K562 (cell line): Measurements from ENCODE around the gene ANKRD2. TPM values are rescaled to one million over a fixed set of nuclear protein-coding genes. Genes with fewer than 3 reads are reported as not detected.

Experiments used
- ATAC-seq: fragments of 200-7000 bp; cut with Tn5 transposase; 3 replicates; pipeline ENCODE4 v1.9.1; 2020; ENCODE audit warnings: moderate library complexity
- BruUV-seq: library from RNA; stranded (reverse); fragments of 400-500 nt; replicated peaks from 2 replicates; lab custom pipeline; 2021; lab: Mats Ljungman, UMichigan
- CTCF ChIA-PET: fragments of 300-600 bp; formaldehyde crosslinking; extraction: SDS; loops from one replicate; lab custom pipeline; 2021; ENCODE audit warnings: low intra/inter-chr PET ratio; lab: Yijun Ruan, JAX
- POLR2A ChIA-PET: fragments of 300-600, 350-650 bp; sonication (Branson Sonifier 250); formaldehyde crosslinking; extraction: SDS; loops from one replicate; lab custom pipeline; 2021; ENCODE audit warnings: antibody characterized with exemption, inconsistent platforms; lab: Yijun Ruan, JAX
- DNase-seq, 4 experiments: peaks; one replicate each; pipeline versions ENCODE4 v3.0.0 to v3.0.0-alpha.2; 2011 to 2018; ENCODE audit warnings: low spot score in 3 of 4, mixed read lengths in 3 of 4; ENCODE audit errors: extremely low read depth in 1 of 4
- FAIRE-seq: peaks from 2 replicates; lab custom pipeline; 2011; peaks lifted over from hg19 to GRCh38; lab: Jason Lieb, UNC
- H2AFZ ChIP-seq: 2 replicates; pipeline ENCODE4 v1.6.0; 2011; ENCODE audit warnings: low read depth, low read length, control low read depth, inconsistent platforms
- H3K27ac ChIP-seq: fragments of 200-600 bp; 3 replicates; pipeline ENCODE4 v1.8.0; 2011; ENCODE audit warnings: low read depth, mild to moderate bottlenecking, control low read depth, inconsistent platforms, low read length, moderate library complexity, mixed read lengths; ENCODE audit errors: extremely low read depth
- H3K27me3 ChIP-seq, 2 experiments: fragments of 300-600 bp in 1 of 2; 2 replicates in 1 of 2; 3 replicates in 1 of 2; pipeline versions ENCODE4 v1.6.0 to v1.8.0; 2011; ENCODE audit warnings: inconsistent platforms in 2 of 2, low read length in 2 of 2, mild to moderate bottlenecking in 1 of 2, mixed read lengths in 1 of 2, moderate library complexity in 1 of 2; ENCODE audit not compliant: control insufficient read depth in 2 of 2, insufficient read depth in 2 of 2
- H3K36me3 ChIP-seq: fragments of 300-600 bp; 3 replicates; pipeline ENCODE4 v1.8.0; 2011; ENCODE audit warnings: mild to moderate bottlenecking, low read length, inconsistent platforms; ENCODE audit not compliant: control insufficient read depth, insufficient read depth
- H3K4me1 ChIP-seq, 2 experiments: fragments of 200-600 bp in 1 of 2; replicated peaks in 1 of 2; 2 replicates in 1 of 2; 3 replicates in 1 of 2; pipeline versions ENCODE4 v1.5.1 to v1.8.0; 2011; ENCODE audit warnings: inconsistent platforms in 2 of 2, low read length in 2 of 2, mild to moderate bottlenecking in 1 of 2, mixed read lengths in 1 of 2, moderate library complexity in 1 of 2; ENCODE audit not compliant: control insufficient read depth in 2 of 2, insufficient read depth in 2 of 2
- H3K4me2 ChIP-seq: 2 replicates; pipeline ENCODE4 v1.6.1; 2011; ENCODE audit warnings: low read length, control low read depth, inconsistent platforms, mixed read lengths; ENCODE audit not compliant: insufficient read depth
- H3K4me3 ChIP-seq: fragments of 200-600 bp; sonication (generic), shearing (Covaris generic); 2 replicates; pipeline ENCODE4 v1.5.1; 2016; ENCODE audit warnings: control low read depth, inconsistent platforms
- H3K79me2 ChIP-seq: fragments of 200-600 bp; 3 replicates; pipeline ENCODE4 v1.8.0; 2011; ENCODE audit warnings: low read length, inconsistent platforms; ENCODE audit not compliant: control insufficient read depth, insufficient read depth
- H3K9ac ChIP-seq, 2 experiments: 2 replicates each; pipeline versions ENCODE4 v1.6.0 to v1.6.1; 2011; ENCODE audit warnings: low read depth in 2 of 2, low read length in 2 of 2, control low read depth in 1 of 2, inconsistent platforms in 1 of 2, mild to moderate bottlenecking in 1 of 2, mixed read lengths in 1 of 2; ENCODE audit not compliant: insufficient read depth in 1 of 2
- H3K9me1 ChIP-seq: one replicate; pipeline ENCODE4 v1.6.0; 2011; ENCODE audit warnings: inconsistent platforms, mild to moderate bottlenecking, low read length, moderate library complexity; ENCODE audit not compliant: control insufficient read depth, insufficient read depth
- H3K9me3 ChIP-seq: replicated peaks from 2 replicates; pipeline ENCODE4 v1.5.1; 2011; ENCODE audit warnings: low read depth, low read length, inconsistent platforms; ENCODE audit not compliant: control insufficient read depth, insufficient read depth
- H4K20me1 ChIP-seq: replicated peaks from 2 replicates; pipeline ENCODE4 v1.6.1; 2011; ENCODE audit warnings: low read length, inconsistent platforms, mixed read lengths; ENCODE audit not compliant: control insufficient read depth, insufficient read depth
- BRD9 ChIP-seq: fragments of 450-650 bp; IDR thresholded peaks from 2 replicates; pipeline ENCODE4 v1.6.1; 2018; ENCODE audit warnings: low read depth; ENCODE audit not compliant: partially characterized antibody
- CHD1 ChIP-seq: fragments of 200-600 bp; sonication (generic); IDR thresholded peaks from one replicate; pipeline ENCODE4 v1.6.1; 2012; ENCODE audit warnings: mild to moderate bottlenecking, moderate library complexity, low read length, inconsistent platforms
- CSDE1 ChIP-seq, 2 experiments: fragments of 450-650 bp; IDR thresholded peaks; 2 replicates each; pipeline ENCODE4 v1.6.1; 2016; ENCODE audit warnings: mild to moderate bottlenecking in 1 of 2
- HNRNPL ChIP-seq: fragments of 200-400 bp; formaldehyde crosslinking; IDR thresholded peaks from 2 replicates; pipeline ENCODE4 v1.6.1; 2017; ENCODE audit warnings: low read depth, mild to moderate bottlenecking, low read length
- KHSRP ChIP-seq: fragments of 450-650 bp; IDR thresholded peaks from 2 replicates; pipeline ENCODE4 v1.6.1; 2017
- MCM3 ChIP-seq: fragments of 450-650 bp; IDR thresholded peaks from 2 replicates; pipeline ENCODE4 v1.6.1; 2016
- POLR3G ChIP-seq: IDR thresholded peaks from 2 replicates; pipeline ENCODE4 v1.6.1; 2011; ENCODE audit not compliant: insufficient read length, insufficient replicate concordance; ENCODE audit errors: extremely low read depth
- WGBS: fragments of 100-300 bp; shearing (Covaris generic); methylation state at CpG from one replicate; pipeline ENCODE4 v1.1.6; 2016; ENCODE audit warnings: low coverage, mixed read lengths; ENCODE audit not compliant: insufficient coverage; ENCODE audit errors: missing lambda C conversion rate; 5-methylcytosine and 5-hydroxymethylcytosine counted together
- in situ Hi-C: fragments of 300-500 bp; cut with MboI; formaldehyde crosslinking; loops from 4 replicates; pipeline ENCODE4 v1.15.0; 2018; ENCODE audit warnings: inconsistent platforms, mixed read lengths
- intact Hi-C: fragments of 100-400 bp; cut with micrococcal nuclease; formaldehyde crosslinking; loops from 2 replicates; pipeline ENCODE4 v1.14.2; 2022
- polyA plus RNA-seq, 8 experiments: library from polyadenylated mRNA; depleted of rRNA in 4 of 8; stranded (reverse) in 5 of 8; unstranded in 3 of 8; fragments of >200 nt; fragmentation: Nextera tagmentation in 2 of 8; fragmentation: Illumina TruSeq in 1 of 8; extraction: Ambion mirVana in 2 of 8; extraction: Trizol in 1 of 8; gene quantifications; 2 replicates each; pipeline versions ENCODE4 v1.2.1 to v1.2.3, GENCODE V29; 2011 to 2014; ENCODE audit warnings: inconsistent platforms in 1 of 8, missing spikeins in 1 of 8
- total RNA-seq, 7 experiments: library from RNA; depleted of rRNA in 6 of 7; stranded (reverse); fragments of >200 nt in 6 of 7; fragmentation: Illumina TruSeq in 2 of 7; extraction: Trizol in 2 of 7; gene quantifications; 2 replicates each; pipeline versions ENCODE4 v1.2.1 to v1.2.3, GENCODE V29; 2011 to 2021; ENCODE audit warnings: low replicate concordance in 1 of 7
- TF ChIP-seq, protein P1 (sequence below): fragments of 450-650 bp; formaldehyde crosslinking; IDR thresholded peaks from 2 replicates; pipeline ENCODE4 v1.4.0; 2020; ENCODE audit warnings: mild to moderate bottlenecking, mixed read lengths
- TF ChIP-seq, protein P2 (sequence below), 3 experiments: IDR thresholded peaks in 2 of 3; conservative IDR thresholded peaks in 1 of 3; 2 replicates each; pipeline ENCODE4 v1.5.1; 2011 to 2012; ENCODE audit warnings: low read length in 3 of 3, mild to moderate bottlenecking in 3 of 3, control low read depth in 2 of 3, improper control_type of control experiment in 1 of 3, inconsistent platforms in 1 of 3, low read depth in 1 of 3, mixed read lengths in 1 of 3, moderate library complexity in 1 of 3; ENCODE audit not compliant: insufficient read depth in 2 of 3
- TF ChIP-seq, protein P3 (sequence below): fragments of 150-350 bp; IDR thresholded peaks from 2 replicates; pipeline ENCODE4 v1.6.1; 2014; ENCODE audit warnings: low read depth, mild to moderate bottlenecking, low read length, borderline replicate concordance
- TF ChIP-seq, protein P4 (sequence below): sonication (generic); formaldehyde crosslinking; IDR thresholded peaks from 2 replicates; pipeline ENCODE4 v1.8.0; 2022; ENCODE audit warnings: mild to moderate bottlenecking, missing genetic modification reagents

Gene ANKRD2
- total and polyA plus RNA-seq, 9 of the 15 experiments (the other 6 are each of a cell fraction or from before 2014, with no cell fraction given) = not detected

DNA sequence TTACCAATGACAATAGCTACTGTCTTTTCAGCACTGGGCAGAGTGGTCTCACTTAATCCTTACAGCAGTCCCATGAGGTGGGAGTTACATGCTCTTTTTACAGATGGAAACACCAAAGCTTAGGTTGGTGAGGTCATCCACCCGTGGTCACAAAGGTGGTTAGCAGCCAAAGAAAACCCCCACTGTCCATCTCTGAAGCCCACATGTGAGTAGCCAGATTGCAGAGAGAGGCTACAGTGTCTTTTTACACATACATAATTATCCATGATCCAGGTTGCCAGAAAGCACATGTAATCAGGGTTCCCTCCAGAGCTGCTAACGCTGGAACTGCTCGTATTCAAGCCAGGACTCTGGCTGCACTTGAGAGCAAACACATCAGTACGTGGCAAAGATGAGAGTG lies 24.6 kb upstream of the ANKRD2 start:
- no peak for FAIRE-seq
- no TSS peak for BruUV-seq
- CTCF ChIA-PET = interaction anchor here (0.9 kb wide), 1 partner anchor 148 kb away, joined by 4 read pairs; no protein-coding TSS in a partner anchor

More for the DNA sequence above, 24.6 kb upstream of the ANKRD2 start:
- 17% methylated on average over 3 of the region's 4 CpGs for WGBS
- Histone ChIP-seq H3K4me3 (no peak overlapping the region), H2AFZ (no peak overlapping the region), H3K9me3 (no peaks in the 10 kb centered on the region), H3K36me3 (no peaks in the 10 kb centered on the region), H3K4me1 (peaks cover 5 to 7% of the 10 kb centered on the region in 2 experiments; a peak in 3 of 5 replicates), H3K27me3 (no peaks in the 10 kb centered on the region), H3K9ac (no peak overlapping the region), H3K27ac (no peak overlapping the region), H3K4me2 (no peak overlapping the region), H4K20me1 (no peaks in the 10 kb centered on the region)
- in situ Hi-C loops (no loop called here), intact Hi-C loops (no loop called here)
- no peak for DNase-seq
- no peak for ATAC-seq
- TF ChIP-seq, protein P1, sequence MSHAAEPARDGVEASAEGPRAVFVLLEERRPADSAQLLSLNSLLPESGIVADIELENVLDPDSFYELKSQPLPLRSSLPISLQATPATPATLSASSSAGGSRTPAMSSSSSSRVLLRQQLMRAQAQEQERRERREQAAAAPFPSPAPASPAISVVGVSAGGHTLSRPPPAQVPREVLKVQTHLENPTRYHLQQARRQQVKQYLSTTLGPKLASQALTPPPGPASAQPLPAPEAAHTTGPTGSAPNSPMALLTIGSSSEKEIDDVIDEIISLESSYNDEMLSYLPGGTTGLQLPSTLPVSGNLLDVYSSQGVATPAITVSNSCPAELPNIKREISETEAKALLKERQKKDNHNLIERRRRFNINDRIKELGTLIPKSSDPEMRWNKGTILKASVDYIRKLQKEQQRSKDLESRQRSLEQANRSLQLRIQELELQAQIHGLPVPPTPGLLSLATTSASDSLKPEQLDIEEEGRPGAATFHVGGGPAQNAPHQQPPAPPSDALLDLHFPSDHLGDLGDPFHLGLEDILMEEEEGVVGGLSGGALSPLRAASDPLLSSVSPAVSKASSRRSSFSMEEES = no peak
- TF ChIP-seq BRD9 (no peak), POLR3G (no peak), KHSRP (no peak), CSDE1 (IDR thresholded peaks at IDR 0.05) (no peak), HNRNPL (no peak), MCM3 (no peak), CHD1 (no peak)
- TF ChIP-seq, protein P2, sequence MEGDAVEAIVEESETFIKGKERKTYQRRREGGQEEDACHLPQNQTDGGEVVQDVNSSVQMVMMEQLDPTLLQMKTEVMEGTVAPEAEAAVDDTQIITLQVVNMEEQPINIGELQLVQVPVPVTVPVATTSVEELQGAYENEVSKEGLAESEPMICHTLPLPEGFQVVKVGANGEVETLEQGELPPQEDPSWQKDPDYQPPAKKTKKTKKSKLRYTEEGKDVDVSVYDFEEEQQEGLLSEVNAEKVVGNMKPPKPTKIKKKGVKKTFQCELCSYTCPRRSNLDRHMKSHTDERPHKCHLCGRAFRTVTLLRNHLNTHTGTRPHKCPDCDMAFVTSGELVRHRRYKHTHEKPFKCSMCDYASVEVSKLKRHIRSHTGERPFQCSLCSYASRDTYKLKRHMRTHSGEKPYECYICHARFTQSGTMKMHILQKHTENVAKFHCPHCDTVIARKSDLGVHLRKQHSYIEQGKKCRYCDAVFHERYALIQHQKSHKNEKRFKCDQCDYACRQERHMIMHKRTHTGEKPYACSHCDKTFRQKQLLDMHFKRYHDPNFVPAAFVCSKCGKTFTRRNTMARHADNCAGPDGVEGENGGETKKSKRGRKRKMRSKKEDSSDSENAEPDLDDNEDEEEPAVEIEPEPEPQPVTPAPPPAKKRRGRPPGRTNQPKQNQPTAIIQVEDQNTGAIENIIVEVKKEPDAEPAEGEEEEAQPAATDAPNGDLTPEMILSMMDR (IDR thresholded peaks at IDR 0.05 in 2 of 3, conservative IDR thresholded peaks at IDR 0.05 in 1 of 3; ENCODE audit: insufficient read depth in 2 of 3, low read depth in 1 of 3, low read length in 3 of 3) = no peak
- TF ChIP-seq, protein P3, sequence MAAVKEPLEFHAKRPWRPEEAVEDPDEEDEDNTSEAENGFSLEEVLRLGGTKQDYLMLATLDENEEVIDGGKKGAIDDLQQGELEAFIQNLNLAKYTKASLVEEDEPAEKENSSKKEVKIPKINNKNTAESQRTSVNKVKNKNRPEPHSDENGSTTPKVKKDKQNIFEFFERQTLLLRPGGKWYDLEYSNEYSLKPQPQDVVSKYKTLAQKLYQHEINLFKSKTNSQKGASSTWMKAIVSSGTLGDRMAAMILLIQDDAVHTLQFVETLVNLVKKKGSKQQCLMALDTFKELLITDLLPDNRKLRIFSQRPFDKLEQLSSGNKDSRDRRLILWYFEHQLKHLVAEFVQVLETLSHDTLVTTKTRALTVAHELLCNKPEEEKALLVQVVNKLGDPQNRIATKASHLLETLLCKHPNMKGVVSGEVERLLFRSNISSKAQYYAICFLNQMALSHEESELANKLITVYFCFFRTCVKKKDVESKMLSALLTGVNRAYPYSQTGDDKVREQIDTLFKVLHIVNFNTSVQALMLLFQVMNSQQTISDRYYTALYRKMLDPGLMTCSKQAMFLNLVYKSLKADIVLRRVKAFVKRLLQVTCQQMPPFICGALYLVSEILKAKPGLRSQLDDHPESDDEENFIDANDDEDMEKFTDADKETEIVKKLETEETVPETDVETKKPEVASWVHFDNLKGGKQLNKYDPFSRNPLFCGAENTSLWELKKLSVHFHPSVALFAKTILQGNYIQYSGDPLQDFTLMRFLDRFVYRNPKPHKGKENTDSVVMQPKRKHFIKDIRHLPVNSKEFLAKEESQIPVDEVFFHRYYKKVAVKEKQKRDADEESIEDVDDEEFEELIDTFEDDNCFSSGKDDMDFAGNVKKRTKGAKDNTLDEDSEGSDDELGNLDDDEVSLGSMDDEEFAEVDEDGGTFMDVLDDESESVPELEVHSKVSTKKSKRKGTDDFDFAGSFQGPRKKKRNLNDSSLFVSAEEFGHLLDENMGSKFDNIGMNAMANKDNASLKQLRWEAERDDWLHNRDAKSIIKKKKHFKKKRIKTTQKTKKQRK = no peak
- TF ChIP-seq, protein P4, sequence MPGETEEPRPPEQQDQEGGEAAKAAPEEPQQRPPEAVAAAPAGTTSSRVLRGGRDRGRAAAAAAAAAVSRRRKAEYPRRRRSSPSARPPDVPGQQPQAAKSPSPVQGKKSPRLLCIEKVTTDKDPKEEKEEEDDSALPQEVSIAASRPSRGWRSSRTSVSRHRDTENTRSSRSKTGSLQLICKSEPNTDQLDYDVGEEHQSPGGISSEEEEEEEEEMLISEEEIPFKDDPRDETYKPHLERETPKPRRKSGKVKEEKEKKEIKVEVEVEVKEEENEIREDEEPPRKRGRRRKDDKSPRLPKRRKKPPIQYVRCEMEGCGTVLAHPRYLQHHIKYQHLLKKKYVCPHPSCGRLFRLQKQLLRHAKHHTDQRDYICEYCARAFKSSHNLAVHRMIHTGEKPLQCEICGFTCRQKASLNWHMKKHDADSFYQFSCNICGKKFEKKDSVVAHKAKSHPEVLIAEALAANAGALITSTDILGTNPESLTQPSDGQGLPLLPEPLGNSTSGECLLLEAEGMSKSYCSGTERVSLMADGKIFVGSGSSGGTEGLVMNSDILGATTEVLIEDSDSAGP (CRISPR knock-in tag) = no peak
- TF ChIP-seq, all 486 proteins: peak for 0
- POLR2A ChIA-PET = interaction anchor here (0.6 kb wide), 1 partner anchor 177 kb away, joined by 4 read pairs; no protein-coding TSS in a partner anchor
- no peaks in the 10 kb centered on the region for H3K79me2 ChIP-seq
- H3K9me1 ChIP-seq = no peaks in the 10 kb centered on the region
